Ovary (tissue), 3 donors: ENCODE measurements around the gene ZDBF2.

Experiments
- CTCF ChIP-seq, 3 donors: fragments of 450-650 bp in 2 of 3; fragments of 200-600 bp in 1 of 3; IDR thresholded peaks; one replicate each; pipeline versions ENCODE4 v1.5.1 to v1.8.0; 2016 to 2022; ENCODE audit warnings: antibody characterized with exemption in 3 of 3, mild to moderate bottlenecking in 1 of 3
- EP300 ChIP-seq: sonication (generic); formaldehyde crosslinking; IDR thresholded peaks from one replicate; pipeline ENCODE4 v1.6.1; 2017; ENCODE audit warnings: antibody characterized with exemption
- POLR2A ChIP-seq: fragments of 450-650 bp; IDR thresholded peaks from one replicate; pipeline ENCODE4 v1.6.1; 2017; ENCODE audit warnings: antibody characterized with exemption, mild to moderate bottlenecking, moderate library complexity
- donor health status: DM: no; HTN: no; CAD: no.

DNA sequence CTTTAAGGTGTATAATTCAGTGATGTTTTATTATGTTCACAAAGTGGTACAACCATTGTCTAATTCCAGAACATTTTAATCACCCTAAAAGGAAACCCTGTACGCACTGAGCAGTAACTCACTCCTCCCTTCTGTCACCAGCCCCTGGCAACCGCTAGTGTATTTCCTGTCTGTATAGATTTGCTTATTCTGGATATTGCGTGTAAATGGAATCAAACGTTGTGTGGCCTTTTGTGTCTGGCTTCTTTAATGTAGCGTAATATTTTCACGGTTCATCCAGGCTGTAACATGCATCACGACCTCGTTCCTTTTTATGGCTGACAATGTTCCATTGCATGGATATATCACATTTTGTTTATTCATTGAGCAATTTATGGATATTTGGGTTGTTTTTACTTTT, 8.3 kb downstream of the ZDBF2 start:
- TF ChIP-seq CTCF (IDR thresholded peaks at IDR 0.05) (no peak), EP300 (no peak), POLR2A (no peak)
